Stimulated activated CD8-positive, alpha-beta memory T cell treated with anti-CD3 and anti-CD28 coated beads, Interleukin-4, amount 100 ng/mL, for 24 hours (primary cell): Measurements from ENCODE around the gene ATPAF1.
"Not testable (repeated sequence)": the region's sequence is repeated elsewhere in the genome, so short reads cannot be mapped to it uniquely, and the experiment has no call there.

Experiments used
- DNase-seq: peaks from one replicate; pipeline ENCODE4 v3.0.0-alpha.2; 2020; ENCODE audit warnings: low read depth

Gene ATPAF1, protein sequence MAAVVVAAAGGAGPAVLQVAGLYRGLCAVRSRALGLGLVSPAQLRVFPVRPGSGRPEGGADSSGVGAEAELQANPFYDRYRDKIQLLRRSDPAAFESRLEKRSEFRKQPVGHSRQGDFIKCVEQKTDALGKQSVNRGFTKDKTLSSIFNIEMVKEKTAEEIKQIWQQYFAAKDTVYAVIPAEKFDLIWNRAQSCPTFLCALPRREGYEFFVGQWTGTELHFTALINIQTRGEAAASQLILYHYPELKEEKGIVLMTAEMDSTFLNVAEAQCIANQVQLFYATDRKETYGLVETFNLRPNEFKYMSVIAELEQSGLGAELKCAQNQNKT

GRCh38 chr1:46667782-46668760 lies at the start of gene ATPAF1:
Gene ATPAF1 (minus strand): TSS chr1:46668364. CDS start chr1:46668322, 42 bp downstream.
- DNase-seq = peak; percentile 42

- no peak for DNase-seq
These were observed 49.5 kb upstream of the ATPAF1 start for GRCh38 chr1:46717654-46718053.

- no peak for DNase-seq
These were observed 46.8 kb upstream of the ATPAF1 start for GRCh38 chr1:46714976-46715375.

- DNase-seq = no peak
These were observed 40.0 kb upstream of the ATPAF1 start for GRCh38 chr1:46708121-46708520.

GRCh38 chr1:46705408-46705807 lies 37.2 kb upstream of the ATPAF1 start:
- no peak for DNase-seq

DNA sequence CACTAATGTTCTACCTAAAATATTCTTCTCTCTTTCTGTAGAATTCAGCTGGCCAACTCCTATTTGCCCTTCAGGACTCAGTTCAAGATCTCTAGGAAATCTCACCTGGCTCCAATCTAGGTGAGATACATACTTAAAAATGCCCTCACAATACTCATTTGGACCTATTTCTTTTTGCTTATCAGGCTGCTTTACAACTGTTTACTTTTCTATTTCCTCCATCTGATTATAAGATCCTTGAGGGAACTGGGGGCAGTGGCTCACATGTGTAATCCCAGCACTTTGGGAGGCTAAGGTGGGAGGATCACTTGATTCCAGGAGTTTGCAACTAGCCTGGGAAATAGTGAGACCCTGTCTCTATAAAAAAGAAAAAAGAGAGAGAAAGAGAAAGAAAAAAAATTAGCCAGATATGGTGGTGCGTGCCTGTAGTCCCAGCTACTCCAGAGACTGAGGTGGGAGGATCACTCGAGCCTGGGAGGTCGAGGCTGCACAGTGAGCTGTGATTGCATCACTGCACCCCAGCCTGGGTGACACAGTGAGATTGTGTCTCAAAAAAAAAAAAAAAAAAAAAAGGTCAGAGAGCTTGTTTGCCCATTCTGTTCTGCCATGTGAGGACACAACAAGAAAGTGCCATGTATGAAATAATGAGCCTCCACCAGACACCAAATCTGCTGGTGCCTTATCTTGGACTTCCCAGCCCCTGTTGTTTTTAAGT lies 35.9 kb upstream of the ATPAF1 start:
- no peak for DNase-seq

DNA sequence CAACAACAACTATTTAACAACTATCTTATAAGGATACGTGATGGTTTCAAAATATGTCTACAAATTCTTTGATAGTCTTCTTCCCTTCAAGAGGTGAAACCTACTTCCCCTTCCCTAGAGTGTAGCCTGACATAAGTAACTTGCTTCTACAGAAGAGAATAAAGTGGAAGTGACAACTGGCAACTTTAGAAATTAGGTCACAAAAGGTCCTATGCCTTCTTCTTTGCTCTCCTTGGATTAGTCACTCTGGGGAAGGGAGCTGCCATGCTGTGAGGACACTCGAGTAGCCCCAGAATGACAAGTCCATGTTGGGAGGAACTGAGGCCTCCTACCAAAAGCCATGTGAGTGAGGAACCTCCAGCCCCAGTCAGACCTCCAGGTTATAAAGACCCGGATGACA lies 31.5 kb upstream of the ATPAF1 start:
- DNase-seq = no peak

- no peak for DNase-seq
These were observed 28.9 kb upstream of the ATPAF1 start for GRCh38 chr1:46697053-46697452.

GRCh38 chr1:46694676-46695075 lies 26.5 kb upstream of the ATPAF1 start:
- DNase-seq = not testable (repeated sequence)

- no peak for DNase-seq
These were observed 24.9 kb upstream of the ATPAF1 start for GRCh38 chr1:46692811-46693770.

- no peak for DNase-seq
These were observed 24.0 kb upstream of the ATPAF1 start for GRCh38 chr1:46691997-46692790.

GRCh38 chr1:46690931-46691421 lies 22.8 kb upstream of the ATPAF1 start:
- DNase-seq = no peak

- DNase-seq = no peak
These were observed 21.7 kb upstream of the ATPAF1 start for GRCh38 chr1:46689897-46690296.

DNA sequence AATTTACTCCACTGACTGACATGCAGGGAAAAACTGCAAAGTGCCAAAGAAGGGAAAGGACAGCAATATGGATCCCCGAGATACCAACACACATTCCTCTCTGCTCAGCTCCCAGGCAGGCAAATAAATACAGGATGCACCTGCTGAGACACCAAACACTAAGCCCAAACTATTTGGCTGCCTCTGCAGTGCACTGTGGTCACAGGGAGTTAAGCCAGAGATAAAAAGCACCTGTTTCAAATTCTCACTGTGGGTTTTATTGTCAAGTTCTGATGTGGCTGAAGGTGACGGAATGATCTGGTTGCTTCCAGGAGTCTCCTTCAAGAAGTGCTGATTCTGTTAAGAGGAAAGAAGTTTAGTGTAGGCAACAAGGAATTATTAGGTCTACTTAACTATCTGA lies 21.2 kb upstream of the ATPAF1 start:
- no peak for DNase-seq

DNA sequence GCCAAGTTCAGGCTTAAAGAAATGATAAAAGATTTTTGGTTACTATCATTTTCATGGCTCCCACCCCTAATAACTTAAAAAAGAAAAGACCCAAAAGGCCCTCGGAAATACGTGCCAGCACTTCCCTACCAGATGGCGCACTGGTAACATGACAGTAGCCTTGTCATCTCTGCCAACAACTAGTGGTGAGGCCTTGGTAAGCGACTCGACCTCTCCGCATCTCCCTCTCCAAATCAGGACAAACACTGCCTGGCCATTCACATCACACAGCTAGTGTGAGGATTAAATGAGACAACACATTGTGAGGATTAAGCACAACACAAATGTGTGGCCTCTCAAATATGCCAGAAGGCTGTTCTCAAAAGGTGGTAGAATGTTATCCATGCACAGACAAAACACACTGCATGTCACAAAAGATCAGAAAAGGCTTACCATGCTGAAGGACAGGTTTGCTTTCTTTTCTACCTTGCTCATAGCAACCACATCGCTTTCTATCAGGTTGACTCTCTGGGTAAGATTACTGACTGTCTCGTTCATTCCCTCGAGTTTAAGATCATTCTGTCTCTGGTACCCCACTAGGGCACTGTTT lies 19.9 kb upstream of the ATPAF1 start:
- no peak for DNase-seq

DNA sequence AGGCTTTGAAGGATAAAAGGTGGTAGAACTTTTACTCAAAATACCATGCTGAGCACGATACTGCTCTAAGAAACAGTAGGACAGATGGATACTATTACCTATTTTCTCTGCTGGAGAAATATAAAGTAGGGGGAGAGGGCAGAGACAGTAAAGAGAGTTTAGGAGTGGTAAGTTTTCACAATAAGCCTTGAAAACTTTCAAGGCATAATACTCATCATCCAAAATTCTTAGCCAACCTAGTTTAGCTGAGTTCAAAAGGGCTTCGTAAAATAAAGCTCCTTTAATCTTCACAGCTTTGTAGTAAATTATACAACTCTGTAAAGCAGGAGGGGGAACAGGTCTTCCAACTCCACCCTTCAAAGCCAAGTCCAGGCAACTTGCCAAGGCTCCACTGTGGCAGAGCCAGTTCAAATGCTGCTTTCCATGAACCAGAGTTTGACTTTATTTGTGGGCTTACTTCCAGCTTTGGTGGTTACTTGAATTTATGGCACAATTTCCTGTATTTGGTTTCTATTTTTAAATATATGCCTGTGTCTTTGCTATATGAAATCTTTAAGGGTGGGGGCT lies 19.0 kb upstream of the ATPAF1 start:
- no peak for DNase-seq

- no peak for DNase-seq
These were observed 18.1 kb upstream of the ATPAF1 start for GRCh38 chr1:46686255-46686654.

DNA sequence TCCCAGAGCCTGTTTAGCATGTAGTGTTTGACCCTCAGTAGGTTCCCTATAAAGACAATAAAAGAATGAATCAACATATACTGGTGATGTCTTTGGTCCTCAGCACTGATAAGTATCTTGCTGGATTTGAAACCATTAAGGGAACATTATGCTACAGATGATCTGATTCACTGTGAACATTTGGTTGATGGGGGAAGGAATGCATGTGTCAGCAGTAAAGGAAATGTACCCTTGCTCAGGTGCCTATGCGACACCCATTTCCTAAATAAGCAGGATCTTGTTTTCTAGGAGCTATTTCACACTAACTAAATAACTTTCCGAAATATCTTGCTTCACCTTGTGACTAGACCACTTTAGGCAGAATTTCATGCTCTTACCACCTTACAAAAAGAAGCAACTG lies 16.5 kb upstream of the ATPAF1 start:
- DNase-seq = no peak

DNA sequence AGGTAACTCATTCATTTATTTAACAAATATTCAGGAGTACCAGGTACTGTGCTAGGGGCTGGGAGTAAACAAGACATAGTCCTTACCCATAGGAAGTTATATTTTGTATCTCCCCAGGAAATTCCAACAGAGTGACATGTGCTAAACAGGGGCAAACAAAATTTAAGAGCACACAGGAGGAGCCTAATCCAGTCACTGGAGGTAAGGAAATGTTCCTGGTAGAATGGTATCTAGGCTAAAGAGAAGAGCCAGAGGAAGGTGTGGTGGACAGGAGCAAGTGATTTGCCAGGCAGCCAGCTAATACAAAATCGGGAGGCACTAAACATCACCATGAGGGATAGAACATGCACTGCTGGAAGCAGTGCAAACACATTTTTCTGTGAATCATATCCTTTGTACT lies 13.9 kb upstream of the ATPAF1 start:
- no peak for DNase-seq
